HepG2 (cell line): Measurements from ENCODE around the gene OGFR. TPM values are rescaled to one million over a fixed set of nuclear protein-coding genes. Genes with fewer than 3 reads are reported as not detected.

ENCODE experiments used
- JUND ChIP-seq: sonication (generic); formaldehyde crosslinking; IDR thresholded peaks from 2 replicates; pipeline ENCODE4 v1.8.0; 2022; ENCODE audit warnings: mild to moderate bottlenecking, missing genetic modification reagents
- MXD3 ChIP-seq: IDR thresholded peaks from 2 replicates; pipeline ENCODE4 v1.6.1; 2016; ENCODE audit warnings: mild to moderate bottlenecking, missing biosample characterization, missing genetic modification reagents
- PAX8 ChIP-seq: sonication (generic); formaldehyde crosslinking; IDR thresholded peaks from 2 replicates; pipeline ENCODE4 v1.8.0; 2022; ENCODE audit warnings: mild to moderate bottlenecking, missing genetic modification reagents, borderline replicate concordance
- RAD21 ChIP-seq: fragments of 450-650 bp; formaldehyde crosslinking; IDR thresholded peaks from 2 replicates; pipeline ENCODE4 v1.5.0; 2020; ENCODE audit warnings: mild to moderate bottlenecking
- ZBTB21 ChIP-seq: sonication (generic); formaldehyde crosslinking; IDR thresholded peaks from 2 replicates; pipeline ENCODE4 v1.4.0; 2020; ENCODE audit warnings: missing genetic modification reagents
- polyA plus RNA-seq, 8 experiments: library from polyadenylated mRNA; depleted of rRNA in 3 of 8; stranded (reverse) in 7 of 8; unstranded in 1 of 8; fragments of >200 nt; fragmentation: Illumina TruSeq in 4 of 8; extraction: Trizol in 4 of 8; gene quantifications; 2 replicates each; pipeline versions ENCODE4 v1.2.1 to v1.2.3, GENCODE V29; 2011 to 2016; ENCODE audit warnings: low read depth in 4 of 8, missing spikeins in 1 of 8, mixed read lengths in 1 of 8; ENCODE audit not compliant: insufficient read depth in 1 of 8
- total RNA-seq, 5 experiments: library from RNA; depleted of rRNA; stranded (reverse); fragments of >200 nt; fragmentation: Illumina TruSeq; extraction: Trizol; gene quantifications; 2 replicates each; pipeline ENCODE4 v1.2.3, GENCODE V29; 2016; ENCODE audit warnings: low read depth in 1 of 5
- TF ChIP-seq, protein P1 (sequence below): sonication (generic); formaldehyde crosslinking; IDR thresholded peaks from one replicate; pipeline ENCODE4 v1.5.1; 2020; ENCODE audit warnings: mild to moderate bottlenecking, missing genetic modification reagents; ENCODE audit errors: not compliant biosample characterization

The OGFR gene
- total and polyA plus RNA-seq, 2 of the 13 experiments (the other 11 are each of a cell fraction or from before 2014, with no cell fraction given): 47.7 to 81.8 TPM

DNA sequence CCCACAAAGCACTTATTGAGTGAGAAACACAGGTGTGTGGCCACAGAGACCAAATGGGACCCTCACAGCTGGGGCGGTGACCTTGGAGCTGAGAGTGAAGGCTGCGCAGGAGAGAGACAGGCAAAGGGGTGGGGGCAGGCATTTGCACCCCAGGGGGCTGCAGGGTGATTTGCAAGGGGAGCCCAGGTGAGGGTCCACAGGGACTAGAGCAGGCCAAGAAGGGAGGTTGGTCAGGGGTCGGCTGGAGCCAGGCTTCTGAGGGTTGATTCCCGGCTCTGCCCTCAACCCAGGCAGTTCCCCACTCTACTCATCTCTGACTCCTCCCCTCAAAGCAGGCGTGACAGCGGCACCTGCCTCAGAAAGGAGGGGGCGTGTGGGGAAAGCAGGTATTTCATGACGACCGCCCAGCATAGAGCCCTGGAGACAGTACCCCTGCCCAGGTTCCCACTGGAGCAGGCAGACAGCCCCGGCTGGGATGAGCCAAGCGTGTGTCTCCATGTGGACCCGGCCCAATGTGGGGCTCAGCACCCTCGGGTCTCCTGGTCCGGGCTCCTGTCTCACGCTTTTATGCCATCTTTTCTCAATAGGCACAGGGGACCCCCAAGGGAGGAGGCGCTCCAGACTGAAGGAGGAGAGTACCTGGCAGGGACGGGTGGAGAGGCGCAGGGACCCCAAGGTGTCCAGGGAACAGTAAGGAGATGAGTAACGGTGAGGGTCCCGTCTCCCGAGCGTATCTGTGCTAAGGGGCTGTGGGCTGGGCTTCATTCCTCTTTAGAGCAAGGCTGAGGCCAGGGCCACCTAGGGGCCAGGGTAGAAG is 11.5 kb upstream of the OGFR start (continued):
- TF ChIP-seq, protein P1, sequence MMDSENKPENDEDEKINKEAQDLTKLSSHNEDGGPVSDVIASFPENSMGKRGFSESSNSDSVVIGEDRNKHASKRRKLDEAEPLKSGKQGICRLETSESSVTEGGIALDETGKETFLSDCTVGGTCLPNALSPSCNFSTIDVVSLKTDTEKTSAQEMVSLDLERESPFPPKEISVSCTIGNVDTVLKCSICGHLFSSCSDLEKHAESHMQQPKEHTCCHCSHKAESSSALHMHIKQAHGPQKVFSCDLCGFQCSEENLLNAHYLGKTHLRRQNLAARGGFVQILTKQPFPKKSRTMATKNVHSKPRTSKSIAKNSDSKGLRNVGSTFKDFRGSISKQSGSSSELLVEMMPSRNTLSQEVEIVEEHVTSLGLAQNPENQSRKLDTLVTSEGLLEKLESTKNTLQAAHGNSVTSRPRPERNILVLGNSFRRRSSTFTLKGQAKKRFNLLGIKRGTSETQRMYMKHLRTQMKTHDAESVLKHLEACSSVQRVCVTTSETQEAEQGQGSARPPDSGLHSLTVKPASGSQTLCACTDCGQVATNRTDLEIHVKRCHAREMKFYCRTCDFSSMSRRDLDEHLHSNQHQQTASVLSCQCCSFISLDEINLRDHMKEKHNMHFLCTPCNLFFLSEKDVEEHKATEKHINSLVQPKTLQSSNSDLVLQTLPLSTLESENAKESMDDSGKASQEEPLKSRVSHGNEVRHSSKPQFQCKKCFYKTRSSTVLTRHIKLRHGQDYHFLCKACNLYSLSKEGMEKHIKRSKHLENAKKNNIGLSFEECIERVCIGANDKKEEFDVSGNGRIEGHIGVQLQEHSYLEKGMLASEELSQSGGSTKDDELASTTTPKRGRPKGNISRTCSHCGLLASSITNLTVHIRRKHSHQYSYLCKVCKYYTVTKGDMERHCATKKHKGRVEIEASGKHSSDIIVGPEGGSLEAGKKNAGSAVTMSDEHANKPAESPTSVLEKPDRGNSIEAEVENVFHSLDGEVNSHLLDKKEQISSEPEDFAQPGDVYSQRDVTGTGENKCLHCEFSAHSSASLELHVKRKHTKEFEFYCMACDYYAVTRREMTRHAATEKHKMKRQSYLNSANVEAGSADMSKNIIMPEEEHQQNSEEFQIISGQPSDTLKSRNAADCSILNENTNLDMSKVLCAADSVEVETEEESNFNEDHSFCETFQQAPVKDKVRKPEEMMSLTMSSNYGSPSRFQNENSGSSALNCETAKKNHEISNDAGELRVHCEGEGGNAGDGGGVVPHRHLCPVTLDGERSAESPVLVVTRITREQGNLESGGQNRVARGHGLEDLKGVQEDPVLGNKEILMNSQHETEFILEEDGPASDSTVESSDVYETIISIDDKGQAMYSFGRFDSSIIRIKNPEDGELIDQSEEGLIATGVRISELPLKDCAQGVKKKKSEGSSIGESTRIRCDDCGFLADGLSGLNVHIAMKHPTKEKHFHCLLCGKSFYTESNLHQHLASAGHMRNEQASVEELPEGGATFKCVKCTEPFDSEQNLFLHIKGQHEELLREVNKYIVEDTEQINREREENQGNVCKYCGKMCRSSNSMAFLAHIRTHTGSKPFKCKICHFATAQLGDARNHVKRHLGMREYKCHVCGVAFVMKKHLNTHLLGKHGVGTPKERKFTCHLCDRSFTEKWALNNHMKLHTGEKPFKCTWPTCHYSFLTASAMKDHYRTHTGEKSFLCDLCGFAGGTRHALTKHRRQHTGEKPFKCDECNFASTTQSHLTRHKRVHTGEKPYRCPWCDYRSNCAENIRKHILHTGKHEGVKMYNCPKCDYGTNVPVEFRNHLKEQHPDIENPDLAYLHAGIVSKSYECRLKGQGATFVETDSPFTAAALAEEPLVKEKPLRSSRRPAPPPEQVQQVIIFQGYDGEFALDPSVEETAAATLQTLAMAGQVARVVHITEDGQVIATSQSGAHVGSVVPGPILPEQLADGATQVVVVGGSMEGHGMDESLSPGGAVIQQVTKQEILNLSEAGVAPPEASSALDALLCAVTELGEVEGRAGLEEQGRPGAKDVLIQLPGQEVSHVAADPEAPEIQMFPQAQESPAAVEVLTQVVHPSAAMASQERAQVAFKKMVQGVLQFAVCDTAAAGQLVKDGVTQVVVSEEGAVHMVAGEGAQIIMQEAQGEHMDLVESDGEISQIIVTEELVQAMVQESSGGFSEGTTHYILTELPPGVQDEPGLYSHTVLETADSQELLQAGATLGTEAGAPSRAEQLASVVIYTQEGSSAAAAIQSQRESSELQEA (CRISPR knock-in tag): no peak
- 0 out of 2 replicates have a peak, but pooled peaks have one; percentile 4 for TF ChIP-seq ZBTB21 (CRISPR knock-in tag)
- no peak for TF ChIP-seq PAX8
- no peak for TF ChIP-seq MXD3 (CRISPR knock-in tag)
- no peak for TF ChIP-seq JUND (CRISPR knock-in tag)
- no peak for TF ChIP-seq RAD21 (CRISPR knock-in tag)
